Stimulated activated CD4-positive, alpha-beta T cell treated with anti-CD3 and anti-CD28 coated beads, TNF-alpha, amount 100 ng/mL, for 4 hours (primary cell): ENCODE measurements around the gene AMH.
"Not testable (repeated sequence)": the region's sequence is repeated elsewhere in the genome, so short reads cannot be mapped to it uniquely, and the experiment has no call there.

ENCODE experiments used
- DNase-seq, 3 experiments: peaks; one replicate each; pipeline ENCODE4 v3.0.0-alpha.2; 2020; ENCODE audit warnings: low read depth in 3 of 3

AMH gene

GRCh38 chr19:2269244-2270156, 20.4 kb downstream of the AMH start:
- DNase-seq: peak; percentile 98 to 99 (median 98)

- DNase-seq: no peak
Measured at GRCh38 chr19:2270157-2270422, 21.0 kb downstream of the AMH start.

- peak in 2 of 3 experiments; percentile 61 to 63 for DNase-seq
Measured at GRCh38 chr19:2270423-2271233, 21.5 kb downstream of the AMH start.

GRCh38 chr19:2271234-2272103, 22.3 kb downstream of the AMH start:
- DNase-seq: no peak

- peak in 2 of 3 experiments; percentile 52 to 62 for DNase-seq
Measured at GRCh38 chr19:2273356-2274184, 24.4 kb downstream of the AMH start.

- DNase-seq: no peak
Measured at GRCh38 chr19:2274185-2274711, 25.1 kb downstream of the AMH start.

- DNase-seq: no peak
Measured at GRCh38 chr19:2274931-2275535, 25.9 kb downstream of the AMH start.

- DNase-seq: no peak
Measured at GRCh38 chr19:2275588-2276428, 26.7 kb downstream of the AMH start.

GRCh38 chr19:2276429-2276986, 27.4 kb downstream of the AMH start:
- DNase-seq: no peak

- DNase-seq: no peak
Measured at GRCh38 chr19:2277138-2277537, 28.0 kb downstream of the AMH start.

- DNase-seq: no peak
Measured at GRCh38 chr19:2278459-2279158, 29.5 kb downstream of the AMH start.

GRCh38 chr19:2280633-2281264, 31.6 kb downstream of the AMH start:
- DNase-seq: no peak

GRCh38 chr19:2281265-2282061, 32.3 kb downstream of the AMH start:
- not testable (repeated sequence) for DNase-seq

GRCh38 chr19:2282062-2282861, 33.1 kb downstream of the AMH start, which contains the start of gene PEAK3:
TSS of gene PEAK3 (minus strand) at chr19:2282175. CDS start at chr19:2280931, 1,244 bp downstream.
- no peak for DNase-seq

GRCh38 chr19:2282862-2283237, 33.7 kb downstream of the AMH start:
- DNase-seq: no peak

- DNase-seq: no peak
Measured at GRCh38 chr19:2283835-2284507, 34.8 kb downstream of the AMH start.
